SU-DHL-6 (cell line): ENCODE measurements around the gene TMEM178B.

Source experiments
- H2AFZ ChIP-seq: fragments of 200-600 bp; sonication (generic); 2 replicates; pipeline ENCODE4 v1.6.1; 2014; ENCODE audit warnings: low read depth, mild to moderate bottlenecking, moderate library complexity, mixed read lengths, antibody characterized with exemption, low read length; ENCODE audit not compliant: severe bottlenecking
- H3F3A ChIP-seq: fragments of 200-600 bp; shearing (Covaris generic); 2 replicates; pipeline ENCODE4 v1.6.0; 2016; ENCODE audit warnings: antibody characterized with exemption, mild to moderate bottlenecking; ENCODE audit not compliant: insufficient read depth
- H3K27ac ChIP-seq: fragments of 200-600 bp; sonication (generic); 2 replicates; pipeline ENCODE4 v1.5.1; 2016; ENCODE audit warnings: low read depth, mild to moderate bottlenecking, low read length, moderate library complexity, mixed read lengths
- H3K27me3 ChIP-seq: fragments of 200-600 bp; sonication (generic), shearing (Covaris generic); 2 replicates; pipeline ENCODE4 v1.6.0; 2014; ENCODE audit warnings: mild to moderate bottlenecking, low read length
- H3K36me3 ChIP-seq: fragments of 200-600 bp; sonication (generic); 2 replicates; pipeline ENCODE4 v1.6.1; 2014; ENCODE audit warnings: mild to moderate bottlenecking, low read length, mixed read lengths
- H3K4me2 ChIP-seq: fragments of 300-600, 200-600 bp; shearing (Covaris generic), sonication (generic); 2 replicates; pipeline ENCODE4 v1.6.0; 2014; ENCODE audit warnings: low read length, low read depth, mild to moderate bottlenecking; ENCODE audit not compliant: poor library complexity, severe bottlenecking
- H3K4me3 ChIP-seq: fragments of 200-600 bp; sonication (generic); 2 replicates; pipeline ENCODE4 v1.5.1; 2014; ENCODE audit warnings: antibody characterized with exemption, low read length, mild to moderate bottlenecking, mixed read lengths; ENCODE audit not compliant: insufficient read depth, poor library complexity, severe bottlenecking
- H3K79me2 ChIP-seq: fragments of 200-600 bp; sonication (generic); 2 replicates; pipeline ENCODE4 v1.6.1; 2014; ENCODE audit warnings: mild to moderate bottlenecking, low read length, moderate library complexity; ENCODE audit not compliant: insufficient read depth
- H3K9ac ChIP-seq: fragments of 200-600 bp; sonication (generic); 2 replicates; pipeline ENCODE4 v1.7.0; 2014; ENCODE audit warnings: mild to moderate bottlenecking, low read length
- H3K9me2 ChIP-seq: fragments of 200-600 bp; sonication (generic); replicated peaks from 2 replicates; pipeline ENCODE4 v1.6.1; 2014; ENCODE audit warnings: low read length; ENCODE audit not compliant: insufficient read depth
- H3K9me3 ChIP-seq: fragments of 200-600 bp; sonication (generic); 2 replicates; pipeline ENCODE4 v1.6.1; 2014; ENCODE audit warnings: low read length, mixed read lengths; ENCODE audit not compliant: insufficient read depth
- H4K20me1 ChIP-seq: fragments of 200-600 bp; sonication (generic); 2 replicates; pipeline ENCODE4 v1.6.1; 2014; ENCODE audit warnings: low read depth, mild to moderate bottlenecking, antibody characterized with exemption, low read length, moderate library complexity, mixed read lengths
- CTCF ChIP-seq: fragments of 200-600 bp; sonication (generic); IDR thresholded peaks from one replicate; pipeline ENCODE4 v1.5.1; 2017; ENCODE audit warnings: antibody characterized with exemption, mild to moderate bottlenecking, low read length, moderate library complexity; ENCODE audit not compliant: insufficient read depth, poor library complexity, severe bottlenecking
- EZH2phosphoT487 ChIP-seq: fragments of 200-600 bp; sonication (generic), shearing (Covaris generic); conservative IDR thresholded peaks from 2 replicates; pipeline ENCODE4 v1.6.1; 2018; ENCODE audit warnings: mild to moderate bottlenecking, antibody characterized with exemption, low read length, moderate library complexity, mixed read lengths

TMEM178B gene

GRCh38 chr7:141366091-141366621, 292.3 kb downstream of the TMEM178B start:
- no peaks in the 10 kb centered on the region for H3F3A ChIP-seq
- no peak overlapping the region for H3K4me2 ChIP-seq
- no peaks in the 10 kb centered on the region for H3K36me3 ChIP-seq
- no peaks in the 10 kb centered on the region for H3K27me3 ChIP-seq
- no peak overlapping the region for H3K9ac ChIP-seq
- no peak overlapping the region for H3K4me3 ChIP-seq
- H2AFZ ChIP-seq, result no peak overlapping the region
- H3K9me3 ChIP-seq, result no peaks in the 10 kb centered on the region
- TF ChIP-seq EZH2phosphoT487 (no peak), CTCF (no peak)
- no peak overlapping the region for H3K27ac ChIP-seq
- H3K9me2 ChIP-seq, result no peaks in the 10 kb centered on the region
- H3K79me2 ChIP-seq, result no peaks in the 10 kb centered on the region
- no peaks in the 10 kb centered on the region for H4K20me1 ChIP-seq

GRCh38 chr7:141369422-141369821, 295.6 kb downstream of the TMEM178B start:
- no peak overlapping the region for H3K9ac ChIP-seq
- no peaks in the 10 kb centered on the region for H3K9me3 ChIP-seq
- no peaks in the 10 kb centered on the region for H3K36me3 ChIP-seq
- H3K79me2 ChIP-seq, result no peaks in the 10 kb centered on the region
- H3K9me2 ChIP-seq, result no peaks in the 10 kb centered on the region
- no peaks in the 10 kb centered on the region for H3K27me3 ChIP-seq
- no peaks in the 10 kb centered on the region for H3F3A ChIP-seq
- H2AFZ ChIP-seq, result no peak overlapping the region
- no peak overlapping the region for H3K4me2 ChIP-seq
- no peaks in the 10 kb centered on the region for H4K20me1 ChIP-seq
- H3K4me3 ChIP-seq, result no peak overlapping the region
- no peak overlapping the region for H3K27ac ChIP-seq
- no peak for TF ChIP-seq EZH2phosphoT487
- no peak for TF ChIP-seq CTCF

- Histone ChIP-seq H3K9me3 (no peaks in the 10 kb centered on the region), H3K79me2 (no peaks in the 10 kb centered on the region), H2AFZ (no peak overlapping the region), H3K4me2 (no peak overlapping the region), H3K9ac (no peak overlapping the region), H3K27ac (no peak overlapping the region), H3K36me3 (no peaks in the 10 kb centered on the region), H3K27me3 (no peaks in the 10 kb centered on the region), H3K9me2 (no peaks in the 10 kb centered on the region), H4K20me1 (no peaks in the 10 kb centered on the region), H3F3A (no peaks in the 10 kb centered on the region), H3K4me3 (no peak overlapping the region)
- TF ChIP-seq EZH2phosphoT487 (no peak), CTCF (no peak)
Measured at GRCh38 chr7:141370178-141370577, 296.3 kb downstream of the TMEM178B start.
